Inferior parietal cortex (tissue), 1 donor: ENCODE measurements around the gene SCAMP1.

Source experiments
- DNase-seq: peaks from one replicate; pipeline ENCODE4 v3.0.0-alpha.2; 2016; ENCODE audit errors: extremely low spot score

The SCAMP1 gene

GRCh38 chr5:78513441-78513840, 153.0 kb downstream of the SCAMP1 start:
- DNase-seq: no peak

- DNase-seq: no peak
Observed at GRCh38 chr5:78514427-78515330, 154.3 kb downstream of the SCAMP1 start.

GRCh38 chr5:78515670-78516069, 155.3 kb downstream of the SCAMP1 start:
- DNase-seq: no peak

GRCh38 chr5:78518365-78519197, 158.2 kb downstream of the SCAMP1 start:
- no peak for DNase-seq

GRCh38 chr5:78519198-78519941, 159.0 kb downstream of the SCAMP1 start:
- DNase-seq: no peak

- DNase-seq: no peak
Observed at GRCh38 chr5:78521455-78521854, 161.0 kb downstream of the SCAMP1 start.

GRCh38 chr5:78522476-78523260, 162.3 kb downstream of the SCAMP1 start:
- DNase-seq: no peak

- DNase-seq: no peak
Observed at GRCh38 chr5:78523314-78524193, 163.1 kb downstream of the SCAMP1 start.

GRCh38 chr5:78526049-78526525, 165.7 kb downstream of the SCAMP1 start:
- DNase-seq: no peak

- no peak for DNase-seq
Observed at GRCh38 chr5:78527054-78527859, 166.8 kb downstream of the SCAMP1 start.

GRCh38 chr5:78527925-78528324, 167.5 kb downstream of the SCAMP1 start:
- no peak for DNase-seq
